Choroid plexus epithelial cell (primary cell): ENCODE measurements around the gene KCTD1.

ENCODE experiments used
- DNase-seq: peaks from one replicate; pipeline ENCODE4 v3.0.0-alpha.2; 2010; ENCODE audit warnings: low read depth
- H3K4me3 ChIP-seq: 2 replicates; pipeline ENCODE4 v1.5.1; 2011; ENCODE audit warnings: low read depth, mild to moderate bottlenecking, control low read depth, low read length, moderate library complexity
- TF ChIP-seq, protein P1 (sequence below): conservative IDR thresholded peaks from 2 replicates; pipeline ENCODE4 v1.5.1; 2011; ENCODE audit warnings: low read depth, mild to moderate bottlenecking, control low read depth, inconsistent platforms, low read length, moderate library complexity

KCTD1 gene

DNA sequence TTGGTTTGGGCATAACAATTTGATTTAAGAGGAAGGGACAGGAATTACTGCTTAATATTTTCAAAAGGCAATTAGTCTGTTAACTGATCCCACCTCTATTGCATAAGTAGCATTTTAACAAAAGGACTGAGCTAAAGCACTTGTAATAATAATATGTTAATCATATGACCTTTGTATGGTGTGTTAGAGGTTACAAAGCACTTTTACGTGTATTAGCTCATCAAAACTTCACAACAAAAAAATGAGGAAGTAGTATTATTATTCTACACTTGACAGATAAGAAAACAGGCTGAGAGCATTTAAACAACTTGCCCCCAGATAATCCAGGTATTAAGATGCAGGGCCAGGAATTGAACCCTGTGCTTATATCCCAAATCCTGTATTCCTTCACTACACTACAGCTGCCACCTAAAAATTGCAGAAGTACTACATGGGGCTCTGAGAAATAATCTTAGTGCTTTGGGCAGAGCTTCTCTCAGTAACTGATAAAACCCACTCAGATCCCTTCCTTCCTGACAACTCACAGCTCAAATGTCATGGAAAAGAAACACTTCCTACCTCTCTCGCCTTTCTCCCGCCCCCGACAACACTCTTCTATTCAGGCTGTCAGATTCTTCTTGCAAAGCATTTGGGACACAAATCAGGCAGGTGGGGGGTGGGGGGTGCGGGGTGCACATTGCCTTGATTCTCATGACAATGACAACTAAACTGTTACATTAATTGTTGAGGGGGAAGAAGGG lies 20.7 kb upstream of the KCTD1 start:
- TF ChIP-seq, protein P1, sequence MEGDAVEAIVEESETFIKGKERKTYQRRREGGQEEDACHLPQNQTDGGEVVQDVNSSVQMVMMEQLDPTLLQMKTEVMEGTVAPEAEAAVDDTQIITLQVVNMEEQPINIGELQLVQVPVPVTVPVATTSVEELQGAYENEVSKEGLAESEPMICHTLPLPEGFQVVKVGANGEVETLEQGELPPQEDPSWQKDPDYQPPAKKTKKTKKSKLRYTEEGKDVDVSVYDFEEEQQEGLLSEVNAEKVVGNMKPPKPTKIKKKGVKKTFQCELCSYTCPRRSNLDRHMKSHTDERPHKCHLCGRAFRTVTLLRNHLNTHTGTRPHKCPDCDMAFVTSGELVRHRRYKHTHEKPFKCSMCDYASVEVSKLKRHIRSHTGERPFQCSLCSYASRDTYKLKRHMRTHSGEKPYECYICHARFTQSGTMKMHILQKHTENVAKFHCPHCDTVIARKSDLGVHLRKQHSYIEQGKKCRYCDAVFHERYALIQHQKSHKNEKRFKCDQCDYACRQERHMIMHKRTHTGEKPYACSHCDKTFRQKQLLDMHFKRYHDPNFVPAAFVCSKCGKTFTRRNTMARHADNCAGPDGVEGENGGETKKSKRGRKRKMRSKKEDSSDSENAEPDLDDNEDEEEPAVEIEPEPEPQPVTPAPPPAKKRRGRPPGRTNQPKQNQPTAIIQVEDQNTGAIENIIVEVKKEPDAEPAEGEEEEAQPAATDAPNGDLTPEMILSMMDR, result no peak
- H3K4me3 ChIP-seq, result no peak overlapping the region
- DNase-seq, result no peak

DNA sequence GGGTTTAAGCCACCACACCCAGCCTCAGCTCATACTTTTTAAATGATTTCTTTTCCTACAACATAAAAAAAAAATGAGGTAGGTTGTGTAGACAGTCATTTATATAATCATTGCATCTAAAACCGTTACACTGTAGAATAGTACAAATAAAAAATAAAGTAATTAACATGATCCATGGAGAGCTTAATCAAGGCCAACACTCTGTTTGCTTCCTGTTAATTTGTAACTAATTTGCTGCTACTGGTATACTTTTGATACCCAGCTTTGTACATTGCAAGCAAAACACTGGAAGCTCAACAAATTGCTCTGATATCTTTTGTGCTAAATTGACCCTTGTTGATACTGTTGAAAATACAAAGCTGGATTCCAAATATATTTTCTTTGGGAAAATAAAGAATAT lies 20.2 kb upstream of the KCTD1 start:
- no peak for DNase-seq
- TF ChIP-seq, protein P1, result no peak
- no peak overlapping the region for H3K4me3 ChIP-seq

DNA sequence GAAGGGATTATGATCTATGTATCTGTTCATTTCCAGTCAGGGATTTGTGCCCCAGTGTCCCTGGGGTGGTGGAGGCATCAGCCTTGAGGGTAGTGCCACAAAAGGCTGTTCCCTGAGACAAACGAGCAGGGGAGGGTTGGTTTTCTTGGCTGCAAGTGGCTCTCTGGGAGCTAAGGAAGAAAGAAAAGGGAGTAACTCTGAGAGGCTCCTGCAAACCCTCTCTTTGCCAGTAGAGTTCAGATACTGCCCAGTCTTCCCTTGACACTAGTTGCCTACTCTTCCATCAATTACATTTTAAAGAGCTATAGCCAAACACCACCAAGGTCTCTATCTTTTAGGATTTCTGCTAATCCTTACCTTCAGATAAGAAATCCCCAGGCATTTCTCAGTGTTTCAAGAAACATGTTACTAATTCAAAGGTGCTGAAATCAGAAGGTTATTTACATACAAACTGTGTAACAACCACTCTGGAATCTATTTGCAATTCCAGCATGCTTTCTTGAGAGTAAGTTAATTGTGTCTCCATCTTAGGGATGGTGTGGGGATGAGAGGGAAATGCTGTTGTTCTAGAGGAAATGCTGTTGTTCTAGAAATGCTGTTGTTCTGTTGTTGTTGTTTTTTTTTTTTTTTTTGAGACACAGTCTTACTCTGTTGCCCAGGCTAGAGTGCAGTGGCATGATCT lies 18.7 kb upstream of the KCTD1 start:
- TF ChIP-seq, protein P1, result peak; percentile 6
- H3K4me3 ChIP-seq, result no peak overlapping the region
- no peak for DNase-seq

DNA sequence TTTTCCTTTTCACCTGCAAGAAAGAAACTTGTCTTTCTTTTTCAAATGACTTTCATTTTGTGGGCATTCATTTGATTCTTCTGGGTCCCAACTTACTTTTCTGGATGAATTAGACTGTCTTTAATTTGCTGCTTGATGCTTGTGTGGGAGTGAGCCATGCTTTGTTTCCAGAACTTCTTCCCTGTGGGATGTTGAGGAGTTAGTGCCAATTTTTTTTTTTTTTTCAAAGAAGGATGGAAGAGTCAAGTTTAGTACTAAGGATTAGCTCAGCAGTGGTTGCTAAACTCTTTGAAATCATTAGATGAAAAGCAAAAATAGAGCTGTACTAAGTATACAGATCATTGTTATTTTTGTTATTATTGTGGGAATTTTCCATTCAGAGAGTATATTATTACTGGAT lies 17.2 kb upstream of the KCTD1 start:
- no peak overlapping the region for H3K4me3 ChIP-seq
- no peak for DNase-seq
- TF ChIP-seq, protein P1, result no peak

DNA sequence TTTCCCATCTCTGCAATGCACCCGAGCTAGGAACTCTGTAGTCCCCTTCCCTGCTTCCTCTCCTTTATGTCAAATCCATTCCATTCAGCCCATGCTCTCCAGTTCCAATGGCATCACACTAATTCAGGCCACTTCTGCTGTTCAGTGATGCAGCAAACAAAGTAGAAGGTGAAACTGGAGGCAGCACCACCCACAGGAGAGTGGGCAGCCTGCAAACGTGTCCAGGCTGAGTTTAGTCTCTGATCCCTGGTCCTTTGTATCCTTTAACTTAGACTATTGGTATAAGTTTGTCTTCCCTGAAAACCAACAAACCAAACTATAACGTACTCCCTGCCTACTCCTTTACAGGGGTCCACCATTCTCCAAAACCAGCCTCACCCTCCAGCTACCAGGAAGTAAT lies 14.7 kb upstream of the KCTD1 start:
- DNase-seq, result no peak

DNA sequence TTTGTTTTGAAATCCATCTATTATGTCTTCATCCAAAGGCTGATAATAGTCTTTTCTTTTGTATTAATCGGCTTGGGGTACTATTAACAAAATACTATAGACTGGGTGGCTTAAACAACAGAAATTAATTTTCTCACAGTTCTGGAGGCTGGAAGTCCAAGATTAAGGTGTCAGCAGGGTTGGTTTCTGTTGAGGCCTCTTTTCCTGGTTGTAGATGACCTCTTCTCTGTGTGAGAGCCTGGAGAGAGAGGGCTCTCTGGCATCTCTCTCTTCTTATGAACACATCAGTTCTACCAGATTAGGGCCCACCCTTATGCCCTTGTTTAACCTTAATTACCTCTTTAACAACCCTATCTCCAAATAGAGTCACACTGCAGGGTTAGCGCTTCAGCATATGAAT lies 14.2 kb upstream of the KCTD1 start:
- DNase-seq, result no peak
- TF ChIP-seq, protein P1, result no peak
- H3K4me3 ChIP-seq, result no peak overlapping the region

More for the DNA sequence above, 14.7 kb upstream of the KCTD1 start:
- no peak overlapping the region for H3K4me3 ChIP-seq
- TF ChIP-seq, protein P1, result no peak

DNA sequence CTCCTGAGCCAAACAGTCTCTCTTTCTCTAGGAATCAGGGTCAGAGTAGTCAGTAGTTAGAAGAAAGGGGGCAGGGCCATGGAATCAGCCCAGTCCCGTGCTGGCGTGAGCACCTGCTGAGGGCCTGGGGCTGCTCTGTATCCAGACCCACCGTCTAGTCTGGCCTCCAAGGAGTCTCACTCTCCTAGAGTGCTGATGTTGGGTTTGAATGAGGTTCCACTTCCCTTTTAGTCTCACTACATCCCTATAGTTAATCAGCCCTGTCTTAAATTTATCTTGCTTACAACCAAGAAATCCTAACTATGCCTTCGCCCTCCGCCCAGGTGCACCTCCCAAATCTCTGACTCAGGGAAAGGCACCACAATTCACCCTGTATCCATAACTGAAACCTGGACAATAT lies 13.4 kb upstream of the KCTD1 start:
- TF ChIP-seq, protein P1, result no peak
- no peak for DNase-seq
- no peak overlapping the region for H3K4me3 ChIP-seq
